K562 (cell line): ENCODE data around the gene GPN1. TPM values are rescaled to one million over a fixed set of nuclear protein-coding genes. Genes with fewer than 3 reads are reported as not detected.
A peak's percentile ranks its signal among the peaks of the same experiment; 100 is the strongest.

Experiments
- ATAC-seq: fragments of 200-7000 bp; cut with Tn5 transposase; 3 replicates; pipeline ENCODE4 v1.9.1; 2020; ENCODE audit warnings: moderate library complexity
- BruUV-seq: library from RNA; stranded (reverse); fragments of 400-500 nt; replicated peaks from 2 replicates; lab custom pipeline; 2021; lab: Mats Ljungman, UMichigan
- CTCF ChIA-PET: fragments of 300-600 bp; formaldehyde crosslinking; extraction: SDS; loops from one replicate; lab custom pipeline; 2021; ENCODE audit warnings: low intra/inter-chr PET ratio; lab: Yijun Ruan, JAX
- POLR2A ChIA-PET: fragments of 300-600, 350-650 bp; sonication (Branson Sonifier 250); formaldehyde crosslinking; extraction: SDS; loops from one replicate; lab custom pipeline; 2021; ENCODE audit warnings: antibody characterized with exemption, inconsistent platforms; lab: Yijun Ruan, JAX
- DNase-seq, 4 experiments: peaks; one replicate each; pipeline versions ENCODE4 v3.0.0 to v3.0.0-alpha.2; 2011 to 2018; ENCODE audit warnings: low spot score in 3 of 4, mixed read lengths in 3 of 4; ENCODE audit errors: extremely low read depth in 1 of 4
- FAIRE-seq: peaks from 2 replicates; lab custom pipeline; 2011; peaks lifted over from hg19 to GRCh38; lab: Jason Lieb, UNC
- H2AFZ ChIP-seq: 2 replicates; pipeline ENCODE4 v1.6.0; 2011; ENCODE audit warnings: low read depth, low read length, control low read depth, inconsistent platforms
- H3K27ac ChIP-seq: fragments of 200-600 bp; 3 replicates; pipeline ENCODE4 v1.8.0; 2011; ENCODE audit warnings: low read depth, mild to moderate bottlenecking, control low read depth, inconsistent platforms, low read length, moderate library complexity, mixed read lengths; ENCODE audit errors: extremely low read depth
- H3K27me3 ChIP-seq, 2 experiments: fragments of 300-600 bp in 1 of 2; 2 replicates in 1 of 2; 3 replicates in 1 of 2; pipeline versions ENCODE4 v1.6.0 to v1.8.0; 2011; ENCODE audit warnings: inconsistent platforms in 2 of 2, low read length in 2 of 2, mild to moderate bottlenecking in 1 of 2, mixed read lengths in 1 of 2, moderate library complexity in 1 of 2; ENCODE audit not compliant: control insufficient read depth in 2 of 2, insufficient read depth in 2 of 2
- H3K36me3 ChIP-seq: fragments of 300-600 bp; 3 replicates; pipeline ENCODE4 v1.8.0; 2011; ENCODE audit warnings: mild to moderate bottlenecking, low read length, inconsistent platforms; ENCODE audit not compliant: control insufficient read depth, insufficient read depth
- H3K4me1 ChIP-seq, 2 experiments: fragments of 200-600 bp in 1 of 2; replicated peaks in 1 of 2; 2 replicates in 1 of 2; 3 replicates in 1 of 2; pipeline versions ENCODE4 v1.5.1 to v1.8.0; 2011; ENCODE audit warnings: inconsistent platforms in 2 of 2, low read length in 2 of 2, mild to moderate bottlenecking in 1 of 2, mixed read lengths in 1 of 2, moderate library complexity in 1 of 2; ENCODE audit not compliant: control insufficient read depth in 2 of 2, insufficient read depth in 2 of 2
- H3K4me2 ChIP-seq: 2 replicates; pipeline ENCODE4 v1.6.1; 2011; ENCODE audit warnings: low read length, control low read depth, inconsistent platforms, mixed read lengths; ENCODE audit not compliant: insufficient read depth
- H3K4me3 ChIP-seq: fragments of 200-600 bp; sonication (generic), shearing (Covaris generic); 2 replicates; pipeline ENCODE4 v1.5.1; 2016; ENCODE audit warnings: control low read depth, inconsistent platforms
- H3K79me2 ChIP-seq: fragments of 200-600 bp; 3 replicates; pipeline ENCODE4 v1.8.0; 2011; ENCODE audit warnings: low read length, inconsistent platforms; ENCODE audit not compliant: control insufficient read depth, insufficient read depth
- H3K9ac ChIP-seq, 2 experiments: 2 replicates each; pipeline versions ENCODE4 v1.6.0 to v1.6.1; 2011; ENCODE audit warnings: low read depth in 2 of 2, low read length in 2 of 2, control low read depth in 1 of 2, inconsistent platforms in 1 of 2, mild to moderate bottlenecking in 1 of 2, mixed read lengths in 1 of 2; ENCODE audit not compliant: insufficient read depth in 1 of 2
- H3K9me1 ChIP-seq: one replicate; pipeline ENCODE4 v1.6.0; 2011; ENCODE audit warnings: inconsistent platforms, mild to moderate bottlenecking, low read length, moderate library complexity; ENCODE audit not compliant: control insufficient read depth, insufficient read depth
- H3K9me3 ChIP-seq: replicated peaks from 2 replicates; pipeline ENCODE4 v1.5.1; 2011; ENCODE audit warnings: low read depth, low read length, inconsistent platforms; ENCODE audit not compliant: control insufficient read depth, insufficient read depth
- H4K20me1 ChIP-seq: replicated peaks from 2 replicates; pipeline ENCODE4 v1.6.1; 2011; ENCODE audit warnings: low read length, inconsistent platforms, mixed read lengths; ENCODE audit not compliant: control insufficient read depth, insufficient read depth
- FOXP4 ChIP-seq: sonication (generic); formaldehyde crosslinking; IDR thresholded peaks from 2 replicates; pipeline ENCODE4 v1.8.0; 2022; ENCODE audit warnings: mild to moderate bottlenecking, missing genetic modification reagents, borderline replicate concordance
- GTF3C2 ChIP-seq: IDR thresholded peaks from 3 replicates; pipeline ENCODE4 v1.6.1; 2011; ENCODE audit warnings: borderline replicate concordance, mild to moderate bottlenecking, moderate library complexity; ENCODE audit not compliant: insufficient read length; ENCODE audit errors: extremely low read depth
- HBP1 ChIP-seq: fragments of 450-650 bp; formaldehyde crosslinking; IDR thresholded peaks from 2 replicates; pipeline ENCODE4 v1.4.0; 2022; ENCODE audit warnings: missing genetic modification characterization
- MEF2D ChIP-seq: conservative IDR thresholded peaks from 2 replicates; pipeline ENCODE4 v1.6.1; 2016; ENCODE audit warnings: low read depth, missing genetic modification characterization, missing compliant biosample characterization
- SMAD3 ChIP-seq: fragments of 450-650 bp; formaldehyde crosslinking; conservative IDR thresholded peaks from 2 replicates; pipeline ENCODE4 v1.4.0; 2020; ENCODE audit warnings: mild to moderate bottlenecking
- ZBTB2 ChIP-seq: fragments of 450-650 bp; IDR thresholded peaks from 2 replicates; pipeline ENCODE4 v1.6.1; 2016; ENCODE audit warnings: antibody characterized with exemption
- ZBTB33 ChIP-seq: sonication (generic); formaldehyde crosslinking; IDR thresholded peaks from 2 replicates; pipeline ENCODE4 v1.8.1; 2023; ENCODE audit warnings: mild to moderate bottlenecking, missing genetic modification reagents
- ZNF512 ChIP-seq: IDR thresholded peaks from 2 replicates; pipeline ENCODE4 v1.6.1; 2016; ENCODE audit warnings: missing genetic modification characterization, missing compliant biosample characterization
- ZNF561 ChIP-seq: fragments of 450-650 bp; formaldehyde crosslinking; conservative IDR thresholded peaks from 2 replicates; pipeline ENCODE4 v1.4.0; 2020; ENCODE audit warnings: mild to moderate bottlenecking, moderate library complexity
- WGBS: fragments of 100-300 bp; shearing (Covaris generic); methylation state at CpG from one replicate; pipeline ENCODE4 v1.1.6; 2016; ENCODE audit warnings: low coverage, mixed read lengths; ENCODE audit not compliant: insufficient coverage; ENCODE audit errors: missing lambda C conversion rate; 5-methylcytosine and 5-hydroxymethylcytosine counted together
- in situ Hi-C: fragments of 300-500 bp; cut with MboI; formaldehyde crosslinking; loops from 4 replicates; pipeline ENCODE4 v1.15.0; 2018; ENCODE audit warnings: inconsistent platforms, mixed read lengths
- intact Hi-C: fragments of 100-400 bp; cut with micrococcal nuclease; formaldehyde crosslinking; loops from 2 replicates; pipeline ENCODE4 v1.14.2; 2022
- polyA plus RNA-seq, 8 experiments: library from polyadenylated mRNA; depleted of rRNA in 4 of 8; stranded (reverse) in 5 of 8; unstranded in 3 of 8; fragments of >200 nt; fragmentation: Nextera tagmentation in 2 of 8; fragmentation: Illumina TruSeq in 1 of 8; extraction: Ambion mirVana in 2 of 8; extraction: Trizol in 1 of 8; gene quantifications; 2 replicates each; pipeline versions ENCODE4 v1.2.1 to v1.2.3, GENCODE V29; 2011 to 2014; ENCODE audit warnings: inconsistent platforms in 1 of 8, missing spikeins in 1 of 8
- total RNA-seq, 7 experiments: library from RNA; depleted of rRNA in 6 of 7; stranded (reverse); fragments of >200 nt in 6 of 7; fragmentation: Illumina TruSeq in 2 of 7; extraction: Trizol in 2 of 7; gene quantifications; 2 replicates each; pipeline versions ENCODE4 v1.2.1 to v1.2.3, GENCODE V29; 2011 to 2021; ENCODE audit warnings: low replicate concordance in 1 of 7

The GPN1 gene
- total and polyA plus RNA-seq, 9 of the 15 experiments (the other 6 are each of a cell fraction or from before 2014, with no cell fraction given) = 23.4 to 171 (median 48.2) TPM

- POLR2A ChIA-PET = interaction anchor here (1.3 to 1.4 kb wide), 2 partner anchors 13 to 17 kb away, joined by 3 to 5 read pairs; partner anchors contain the start of genes SLC4A1AP and SUPT7L
- in situ Hi-C loops (no loop called here), intact Hi-C loops (loop anchor here (5.0 kb wide), 1 partner anchor 378 kb away; no protein-coding TSS in a partner anchor)
- peaks cover 0 to 2% of the 10 kb centered on the region in 2 experiments; a peak in 1 of 5 replicates for H3K4me1 ChIP-seq
- no peak overlapping the region for H2AFZ ChIP-seq
- no peak overlapping the region for H3K9ac ChIP-seq
- ATAC-seq = no peak
- CTCF ChIA-PET = interaction anchor here (1.5 kb wide), 1 partner anchor 272 kb away, joined by 5 read pairs; no protein-coding TSS in a partner anchor
- H3K27ac ChIP-seq = no peak overlapping the region
- no peaks in the 10 kb centered on the region for H3K9me1 ChIP-seq
- 25% methylated on average over 2 of the region's 2 CpGs for whole genome bisulfite sequencing
- H3K79me2 ChIP-seq = no peaks in the 10 kb centered on the region
- no peak overlapping the region for H3K4me3 ChIP-seq
- H3K4me2 ChIP-seq = no peak overlapping the region
- no peaks in the 10 kb centered on the region for H3K9me3 ChIP-seq
- DNase-seq = no peak
- H3K27me3 ChIP-seq = no peaks in the 10 kb centered on the region
- H4K20me1 ChIP-seq = no peaks in the 10 kb centered on the region
- FAIRE-seq = no peak
- BruUV-seq = no TSS peak
- peaks cover 65% of the 10 kb centered on the region for H3K36me3 ChIP-seq
- no peak for TF ChIP-seq GTF3C2
- no peak for TF ChIP-seq SMAD3 (CRISPR knock-in tag)
- no peak for TF ChIP-seq MEF2D (tag)
- TF ChIP-seq ZBTB33 (CRISPR knock-in tag) = no peak
- TF ChIP-seq FOXP4 = peak; percentile 55; the same call in 1 of the 2 replicates
- TF ChIP-seq ZNF512 = 0 out of 2 replicates have a peak, but pooled peaks have one; percentile 44
- TF ChIP-seq HBP1 (CRISPR knock-in tag) = no peak
- TF ChIP-seq ZBTB2 = no peak
- no peak for TF ChIP-seq ZNF561 (CRISPR knock-in tag)
These were observed 51.7 kb downstream of the GPN1 start for GRCh38 chr2:27680571-27680970.
